ENCODE data around the gene SLC26A2. TPM values are rescaled to one million over a fixed set of nuclear protein-coding genes. Genes with fewer than 3 reads are reported as not detected.

SLC26A2 gene
- total RNA-seq, 1 experiment from 2014 or later = 43.9 TPM

DNA sequence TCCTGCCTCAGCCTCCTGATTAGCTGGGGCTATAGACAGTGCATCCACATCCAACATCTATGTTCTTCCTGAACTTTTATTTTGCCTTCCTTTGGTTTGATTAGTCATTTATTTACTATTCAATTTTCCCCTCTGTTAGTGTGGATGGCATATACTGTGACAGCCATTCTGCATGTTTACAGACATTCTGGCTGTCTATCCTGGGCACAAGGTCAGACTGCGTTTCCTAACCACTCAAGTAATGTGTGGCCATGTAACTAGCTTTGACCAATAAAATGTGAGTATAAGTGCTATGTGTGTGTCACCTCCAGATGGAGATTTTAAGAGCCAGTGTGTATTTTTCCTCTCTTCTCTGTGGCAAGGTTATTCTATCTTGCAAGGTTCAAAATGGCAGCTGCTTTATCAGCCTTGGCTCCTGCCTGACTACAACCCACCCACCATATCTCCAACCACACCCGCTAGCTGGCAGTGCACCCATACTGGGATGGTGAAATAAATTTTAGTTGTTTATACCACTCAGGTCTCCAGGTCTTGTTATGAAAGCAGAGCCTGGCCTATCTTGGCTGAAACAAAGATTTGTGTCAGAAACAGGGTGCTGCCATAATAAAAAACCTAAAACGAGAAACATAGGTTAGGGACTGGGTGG, 48.2 kb upstream of the SLC26A2 start:
- CTCF ChIA-PET = interaction anchor here (0.6 kb wide), 2 partner anchors 50 to 58 kb away, joined by 3 read pairs; no protein-coding TSS in a partner anchor
- H3K4me1 ChIP-seq = peaks cover 26% of the 10 kb centered on the region

DNA sequence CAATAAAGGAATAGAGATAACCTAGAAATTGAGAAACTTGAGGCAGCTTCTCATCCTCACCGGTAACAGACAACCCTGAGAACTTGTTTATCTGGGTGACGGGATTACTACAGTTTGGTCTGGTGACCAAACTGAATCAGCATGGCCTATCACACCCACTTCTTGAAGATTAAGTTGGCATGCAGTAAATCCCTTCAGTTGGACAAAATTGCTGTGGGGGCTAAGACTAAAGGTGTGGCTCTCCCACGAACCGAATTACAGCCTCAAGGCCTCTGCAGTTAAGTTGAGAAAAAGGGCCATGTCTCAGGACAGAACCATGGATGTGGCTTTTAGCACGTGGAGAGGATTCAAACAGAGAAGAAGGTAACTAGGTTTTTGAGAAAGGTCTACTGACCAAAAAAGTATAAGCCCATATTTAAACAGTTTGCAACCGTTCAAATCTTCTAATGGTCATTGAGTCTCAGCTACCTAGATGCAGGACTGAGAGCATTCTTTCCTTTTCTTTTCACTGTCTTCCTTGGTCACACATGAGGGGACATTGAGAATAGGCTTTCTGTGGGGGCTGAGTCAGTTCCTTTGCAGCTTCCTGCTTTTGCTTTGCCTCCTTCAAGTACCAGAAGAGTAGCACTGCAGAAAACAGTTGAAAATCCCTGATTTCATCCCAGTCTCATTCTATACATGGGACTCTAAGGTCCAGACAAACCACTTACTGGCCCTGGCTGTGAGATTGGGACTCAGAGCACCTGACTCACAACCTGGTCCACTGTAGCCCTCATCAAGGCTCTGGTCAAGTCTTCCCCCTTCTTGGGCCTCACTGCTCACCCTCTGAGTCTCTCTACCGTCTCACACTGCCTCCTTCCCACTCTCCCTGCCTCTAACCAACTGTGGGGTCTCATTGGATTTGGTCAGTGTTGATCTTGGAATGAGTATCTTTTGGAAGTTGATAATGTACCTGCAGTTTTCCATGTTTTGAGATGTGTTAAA, 46.8 kb upstream of the SLC26A2 start:
- H3K36me3 Mint-ChIP-seq (ENCODE audit: insufficient read depth, unreplicated experiment) = no peaks in the 10 kb centered on the region
- intact Hi-C loops (cut with micrococcal nuclease; ENCODE audit: unreplicated experiment) = no loop called here
- Histone ChIP-seq H3K4me3 (ENCODE audit: low read depth, low read length) (no peak overlapping the region), H3K27me3 (replicated peaks; ENCODE audit: control insufficient read depth, insufficient read depth, low read length) (no peaks in the 10 kb centered on the region), H3K9me3 (no peaks in the 10 kb centered on the region), H3K36me3 (ENCODE audit: control insufficient read depth, insufficient read depth, low read length) (no peaks in the 10 kb centered on the region), H3K4me1 (peaks cover 26% of the 10 kb centered on the region)
- no TSS peak for BruUV-seq (replicated peaks)
- ChIA-PET CTCF (no interaction called here), POLR2A (no interaction called here)
- no peak for DNase-seq
- TF ChIP-seq, protein P1, sequence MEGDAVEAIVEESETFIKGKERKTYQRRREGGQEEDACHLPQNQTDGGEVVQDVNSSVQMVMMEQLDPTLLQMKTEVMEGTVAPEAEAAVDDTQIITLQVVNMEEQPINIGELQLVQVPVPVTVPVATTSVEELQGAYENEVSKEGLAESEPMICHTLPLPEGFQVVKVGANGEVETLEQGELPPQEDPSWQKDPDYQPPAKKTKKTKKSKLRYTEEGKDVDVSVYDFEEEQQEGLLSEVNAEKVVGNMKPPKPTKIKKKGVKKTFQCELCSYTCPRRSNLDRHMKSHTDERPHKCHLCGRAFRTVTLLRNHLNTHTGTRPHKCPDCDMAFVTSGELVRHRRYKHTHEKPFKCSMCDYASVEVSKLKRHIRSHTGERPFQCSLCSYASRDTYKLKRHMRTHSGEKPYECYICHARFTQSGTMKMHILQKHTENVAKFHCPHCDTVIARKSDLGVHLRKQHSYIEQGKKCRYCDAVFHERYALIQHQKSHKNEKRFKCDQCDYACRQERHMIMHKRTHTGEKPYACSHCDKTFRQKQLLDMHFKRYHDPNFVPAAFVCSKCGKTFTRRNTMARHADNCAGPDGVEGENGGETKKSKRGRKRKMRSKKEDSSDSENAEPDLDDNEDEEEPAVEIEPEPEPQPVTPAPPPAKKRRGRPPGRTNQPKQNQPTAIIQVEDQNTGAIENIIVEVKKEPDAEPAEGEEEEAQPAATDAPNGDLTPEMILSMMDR (IDR thresholded peaks at IDR 0.05; ENCODE audit: insufficient read depth in 1 of 2, low read depth in 1 of 2, low read length in 1 of 2, severe bottlenecking in 1 of 2, unreplicated experiment in 1 of 2) = no peak
- peaks cover 10% of the 10 kb centered on the region for H3K9me3 Mint-ChIP-seq (ENCODE audit: unreplicated experiment)
- no peaks in the 10 kb centered on the region for H3K27me3 Mint-ChIP-seq (ENCODE audit: insufficient read depth, unreplicated experiment)
- H3K4me1 Mint-ChIP-seq (ENCODE audit: low read depth, unreplicated experiment) = peaks cover 29% of the 10 kb centered on the region
- H3K27ac Mint-ChIP-seq (ENCODE audit: unreplicated experiment) = no peak overlapping the region
- no peak overlapping the region for H3K4me3 Mint-ChIP-seq (ENCODE audit: unreplicated experiment)

More for the DNA sequence above, 48.2 kb upstream of the SLC26A2 start:
- no peak for DNase-seq
- no peaks in the 10 kb centered on the region for H3K36me3 Mint-ChIP-seq (ENCODE audit: insufficient read depth, unreplicated experiment)
- no TSS peak for BruUV-seq (replicated peaks)
- intact Hi-C loops (cut with micrococcal nuclease; ENCODE audit: unreplicated experiment) = no loop called here
- no peaks in the 10 kb centered on the region for H3K9me3 ChIP-seq
- H3K27me3 Mint-ChIP-seq (ENCODE audit: insufficient read depth, unreplicated experiment) = no peaks in the 10 kb centered on the region
- H3K4me3 ChIP-seq (ENCODE audit: low read depth, low read length) = no peak overlapping the region
- TF ChIP-seq, protein P1 (IDR thresholded peaks at IDR 0.05; ENCODE audit: insufficient read depth in 1 of 2, low read depth in 1 of 2, low read length in 1 of 2, severe bottlenecking in 1 of 2, unreplicated experiment in 1 of 2) = no peak
- no peak overlapping the region for H3K4me3 Mint-ChIP-seq (ENCODE audit: unreplicated experiment)
- peaks cover 29% of the 10 kb centered on the region for H3K4me1 Mint-ChIP-seq (ENCODE audit: low read depth, unreplicated experiment)
- POLR2A ChIA-PET = no interaction called here
- H3K27me3 ChIP-seq (replicated peaks; ENCODE audit: control insufficient read depth, insufficient read depth, low read length) = no peaks in the 10 kb centered on the region
- H3K36me3 ChIP-seq (ENCODE audit: control insufficient read depth, insufficient read depth, low read length) = no peaks in the 10 kb centered on the region
- H3K27ac Mint-ChIP-seq (ENCODE audit: unreplicated experiment) = no peak overlapping the region
- H3K9me3 Mint-ChIP-seq (ENCODE audit: unreplicated experiment) = peaks cover 10% of the 10 kb centered on the region

DNA sequence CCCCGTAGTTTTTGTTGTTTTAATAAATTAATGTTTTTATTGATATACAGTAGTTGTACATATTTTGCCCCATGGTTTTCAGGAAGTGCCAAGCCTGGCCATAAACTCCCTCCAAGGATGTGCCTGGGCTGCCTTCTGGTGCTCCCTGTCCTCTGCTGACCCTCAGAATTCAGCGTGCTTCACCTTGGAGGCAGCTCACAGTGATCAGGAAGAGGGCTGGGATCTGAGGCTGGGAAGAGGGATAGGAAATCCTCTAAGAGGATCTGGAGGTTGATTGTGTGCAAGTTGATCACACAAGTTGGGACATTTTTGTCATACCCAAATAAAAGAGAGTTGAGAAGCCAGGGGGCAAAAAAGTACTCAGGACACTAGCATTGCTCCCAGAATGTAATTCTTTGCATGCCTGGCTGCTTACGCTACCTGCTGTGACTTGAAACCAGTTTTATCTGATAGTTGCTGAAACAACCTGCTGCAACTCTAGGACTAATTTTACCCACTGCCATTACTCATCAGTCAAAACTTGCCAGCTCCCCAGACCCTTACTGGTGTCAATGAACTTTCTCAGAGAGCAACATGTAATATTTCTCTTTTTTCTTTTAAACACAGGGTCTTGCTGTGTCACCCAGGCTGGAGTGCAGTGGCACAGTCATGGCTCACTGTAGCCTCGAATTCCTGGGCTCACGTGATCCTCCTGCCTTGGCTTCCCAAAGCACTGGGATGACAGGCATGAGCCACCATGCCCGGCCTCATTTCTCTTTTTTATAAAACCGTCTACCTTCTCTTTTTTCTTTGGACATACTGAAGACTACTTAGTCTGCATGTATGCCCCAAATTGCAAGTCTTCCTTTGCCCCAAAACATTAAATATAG, 44.9 kb upstream of the SLC26A2 start:
- TF ChIP-seq, protein P1 (IDR thresholded peaks at IDR 0.05; ENCODE audit: insufficient read depth in 1 of 2, low read depth in 1 of 2, low read length in 1 of 2, severe bottlenecking in 1 of 2, unreplicated experiment in 1 of 2) = no peak
- Histone ChIP-seq H3K36me3 (ENCODE audit: control insufficient read depth, insufficient read depth, low read length) (no peaks in the 10 kb centered on the region), H3K9me3 (no peaks in the 10 kb centered on the region), H3K27me3 (replicated peaks; ENCODE audit: control insufficient read depth, insufficient read depth, low read length) (no peaks in the 10 kb centered on the region), H3K4me3 (ENCODE audit: low read depth, low read length) (no peak overlapping the region), H3K4me1 (peaks cover 26% of the 10 kb centered on the region)
- ChIA-PET CTCF (interaction anchor here (0.7 kb wide), 1 partner anchor 542 kb away, joined by 4 read pairs; no protein-coding TSS in a partner anchor), POLR2A (no interaction called here)
- no TSS peak for BruUV-seq (replicated peaks)
- peak overlapping the region; percentile 70 for H3K27ac Mint-ChIP-seq (ENCODE audit: unreplicated experiment)
- peaks cover 10% of the 10 kb centered on the region for H3K9me3 Mint-ChIP-seq (ENCODE audit: unreplicated experiment)
- H3K4me3 Mint-ChIP-seq (ENCODE audit: unreplicated experiment) = no peak overlapping the region
- peaks cover 32% of the 10 kb centered on the region for H3K4me1 Mint-ChIP-seq (ENCODE audit: low read depth, unreplicated experiment)
- DNase-seq = peak in 1 of 2 experiments; percentile 35
- intact Hi-C loops (cut with micrococcal nuclease; ENCODE audit: unreplicated experiment) = no loop called here
- H3K27me3 Mint-ChIP-seq (ENCODE audit: insufficient read depth, unreplicated experiment) = no peaks in the 10 kb centered on the region
- H3K36me3 Mint-ChIP-seq (ENCODE audit: insufficient read depth, unreplicated experiment) = no peaks in the 10 kb centered on the region

Data from Caco-2 (cell line).